HUES6 (cell line): ENCODE data around the gene PELI1.

Experiments used
- H3K27ac ChIP-seq: 2 replicates; pipeline ENCODE4 v1.7.0; 2013; ENCODE audit warnings: low read depth, mild to moderate bottlenecking, low read length, inconsistent platforms
- H3K27me3 ChIP-seq: 2 replicates; pipeline ENCODE4 v1.6.1; 2013; ENCODE audit warnings: low read length; ENCODE audit not compliant: control insufficient read depth, insufficient read depth
- H3K36me3 ChIP-seq: 2 replicates; pipeline ENCODE4 v1.6.1; 2013; ENCODE audit warnings: low read length; ENCODE audit not compliant: control insufficient read depth, insufficient read depth
- H3K4me1 ChIP-seq: 2 replicates; pipeline ENCODE4 v1.6.1; 2013; ENCODE audit warnings: low read length; ENCODE audit not compliant: control insufficient read depth, insufficient read depth
- H3K4me3 ChIP-seq: 2 replicates; pipeline ENCODE4 v1.5.1; 2013; ENCODE audit warnings: low read depth, low read length
- H3K9ac ChIP-seq: one replicate; pipeline ENCODE4 v1.6.1; 2013; ENCODE audit warnings: mild to moderate bottlenecking, low read length
- H3K9me3 ChIP-seq: 2 replicates; pipeline ENCODE4 v1.6.1; 2013; ENCODE audit warnings: low read depth, low read length; ENCODE audit not compliant: control insufficient read depth, insufficient read depth

PELI1 gene

DNA sequence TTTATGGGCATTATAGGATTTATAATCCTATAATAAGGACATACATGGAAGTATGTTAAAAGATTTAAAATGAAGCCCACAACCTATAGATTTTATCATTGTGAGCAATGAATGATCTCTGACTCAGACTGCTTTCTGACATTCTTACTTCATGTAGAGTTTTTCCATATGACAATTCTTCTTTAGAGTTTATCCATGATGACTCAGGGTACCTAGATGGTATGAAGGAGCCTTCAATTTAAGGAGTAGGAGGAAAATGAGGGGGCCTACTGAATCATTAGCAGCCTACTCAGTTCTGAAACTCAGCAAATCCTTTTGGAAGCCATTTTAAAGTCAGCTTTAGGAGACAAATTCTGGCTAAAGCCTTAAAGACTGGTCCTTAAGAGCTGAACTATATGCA lies 10.4 kb downstream of the PELI1 start:
- no peaks in the 10 kb centered on the region for H3K36me3 ChIP-seq
- H3K4me1 ChIP-seq, result peaks cover 81% of the 10 kb centered on the region
- no peak overlapping the region for H3K9ac ChIP-seq
- H3K9me3 ChIP-seq, result no peaks in the 10 kb centered on the region
- no peak overlapping the region for H3K4me3 ChIP-seq
- H3K27me3 ChIP-seq, result no peaks in the 10 kb centered on the region
- H3K27ac ChIP-seq, result no peak overlapping the region

DNA sequence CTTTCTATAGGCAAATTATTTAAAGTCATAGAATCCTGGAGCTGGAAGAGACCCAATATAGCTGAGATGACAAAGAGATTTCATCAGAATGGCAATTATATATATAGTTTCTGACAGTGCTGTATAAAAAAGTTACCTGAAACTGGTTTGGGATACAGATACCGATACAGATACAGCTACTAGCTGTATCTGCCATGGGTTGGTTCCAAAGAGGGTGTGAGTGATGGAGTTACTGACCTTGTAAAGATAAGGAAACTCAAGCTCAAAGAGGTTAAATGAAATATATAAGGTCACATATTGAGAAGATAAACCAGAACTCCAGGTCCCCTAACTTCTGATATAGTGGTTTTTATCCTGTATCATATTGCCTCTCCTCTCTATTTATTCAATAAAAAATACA lies 10.9 kb downstream of the PELI1 start:
- no peak overlapping the region for H3K27ac ChIP-seq
- H3K4me1 ChIP-seq, result peaks cover 83% of the 10 kb centered on the region
- H3K36me3 ChIP-seq, result no peaks in the 10 kb centered on the region

DNA sequence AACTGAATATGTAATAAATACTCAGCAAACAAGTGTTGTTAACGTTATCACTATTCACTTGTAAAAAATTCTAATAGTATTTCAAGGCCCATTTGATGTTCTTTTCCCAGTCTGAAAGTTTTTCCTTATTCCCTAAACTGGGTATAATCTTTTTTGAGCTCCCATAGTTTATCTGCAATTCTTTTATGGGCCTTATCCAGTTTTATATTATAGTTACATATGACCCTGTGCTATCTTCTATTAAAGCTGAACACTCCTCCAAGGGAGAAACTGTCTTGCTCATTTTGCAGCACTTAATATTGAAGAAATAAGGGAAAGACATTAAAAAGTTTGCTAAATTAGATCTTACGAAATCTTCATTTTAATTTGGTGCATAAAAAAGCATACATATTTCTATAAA lies 13.9 kb downstream of the PELI1 start:
- Histone ChIP-seq H3K9me3 (no peaks in the 10 kb centered on the region), H3K36me3 (no peaks in the 10 kb centered on the region), H3K27me3 (no peaks in the 10 kb centered on the region), H3K9ac (no peak overlapping the region), H3K27ac (no peak overlapping the region), H3K4me3 (no peak overlapping the region), H3K4me1 (peaks cover 56% of the 10 kb centered on the region)

More for the DNA sequence above, 10.9 kb downstream of the PELI1 start:
- Histone ChIP-seq H3K4me3 (no peak overlapping the region), H3K9me3 (no peaks in the 10 kb centered on the region), H3K27me3 (no peaks in the 10 kb centered on the region), H3K9ac (no peak overlapping the region)

DNA sequence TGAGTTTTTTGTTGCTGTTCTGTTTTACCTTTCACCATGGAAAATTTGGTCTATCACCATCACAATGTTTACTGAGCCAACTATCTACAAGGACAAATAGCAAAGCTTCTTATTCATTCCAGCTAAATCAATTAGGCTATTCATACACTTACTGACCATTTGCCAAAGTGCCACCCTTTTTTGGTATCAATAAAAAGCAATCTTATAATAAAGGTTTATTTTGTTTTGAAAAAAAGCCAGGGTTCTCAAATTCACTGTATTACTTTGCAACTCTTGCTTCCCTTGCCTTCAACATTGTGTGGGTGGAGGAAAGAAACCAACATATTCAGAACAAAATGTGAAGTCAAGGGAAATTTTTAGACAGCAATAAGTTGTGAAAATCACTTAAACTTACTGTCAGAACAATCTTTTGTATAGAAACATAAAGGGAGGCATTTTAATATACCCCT lies 15.3 kb downstream of the PELI1 start:
- H3K36me3 ChIP-seq, result no peaks in the 10 kb centered on the region
- no peak overlapping the region for H3K9ac ChIP-seq
- no peaks in the 10 kb centered on the region for H3K9me3 ChIP-seq
- H3K4me1 ChIP-seq, result peaks cover 46% of the 10 kb centered on the region
- H3K27ac ChIP-seq, result no peak overlapping the region
- H3K27me3 ChIP-seq, result no peaks in the 10 kb centered on the region
- no peak overlapping the region for H3K4me3 ChIP-seq

DNA sequence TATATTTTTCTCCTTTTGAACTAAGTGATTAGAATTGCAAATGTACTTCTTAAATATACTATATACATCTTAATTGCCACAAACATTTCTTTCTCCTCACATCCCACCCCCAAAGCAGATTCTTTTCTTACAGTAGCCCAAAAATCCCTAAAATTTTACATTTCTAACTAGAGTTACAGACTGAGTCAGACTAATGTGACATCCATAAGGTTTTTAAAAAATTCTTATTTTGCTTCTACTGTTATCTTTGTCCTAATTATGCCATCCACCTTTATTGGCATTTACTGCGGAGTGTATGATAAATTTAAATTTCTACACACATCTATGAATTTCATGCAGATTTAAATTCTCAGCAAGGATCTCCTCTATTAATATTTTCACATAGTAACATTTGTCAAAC lies 15.8 kb downstream of the PELI1 start:
- H3K36me3 ChIP-seq, result no peaks in the 10 kb centered on the region
- H3K4me1 ChIP-seq, result peaks cover 41% of the 10 kb centered on the region
- H3K27me3 ChIP-seq, result no peaks in the 10 kb centered on the region
- H3K27ac ChIP-seq, result no peak overlapping the region
- no peak overlapping the region for H3K4me3 ChIP-seq
- H3K9ac ChIP-seq, result no peak overlapping the region
- H3K9me3 ChIP-seq, result no peaks in the 10 kb centered on the region

DNA sequence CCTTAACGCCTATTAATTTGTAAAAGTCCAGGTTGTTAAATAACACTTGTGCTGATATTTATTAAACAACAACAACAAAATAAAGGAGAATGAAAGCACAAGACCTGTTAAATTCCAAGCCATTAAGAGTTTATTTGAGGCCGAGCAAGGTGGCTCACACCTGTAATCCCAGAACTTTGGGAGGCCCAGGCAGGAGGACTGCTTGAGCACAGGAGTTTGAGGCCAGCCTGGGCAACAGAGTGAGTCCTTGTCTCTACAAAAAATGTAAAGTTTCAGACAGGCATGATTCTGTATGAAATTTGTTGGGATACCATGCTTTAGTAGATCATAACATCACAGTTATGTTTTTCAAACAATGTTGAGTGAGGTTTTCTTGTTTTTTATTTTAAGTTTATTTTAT lies 17.1 kb downstream of the PELI1 start:
- Histone ChIP-seq H3K36me3 (no peaks in the 10 kb centered on the region), H3K27ac (no peak overlapping the region), H3K9ac (no peak overlapping the region), H3K4me1 (peaks cover 28% of the 10 kb centered on the region), H3K27me3 (no peaks in the 10 kb centered on the region), H3K4me3 (no peak overlapping the region), H3K9me3 (no peaks in the 10 kb centered on the region)

DNA sequence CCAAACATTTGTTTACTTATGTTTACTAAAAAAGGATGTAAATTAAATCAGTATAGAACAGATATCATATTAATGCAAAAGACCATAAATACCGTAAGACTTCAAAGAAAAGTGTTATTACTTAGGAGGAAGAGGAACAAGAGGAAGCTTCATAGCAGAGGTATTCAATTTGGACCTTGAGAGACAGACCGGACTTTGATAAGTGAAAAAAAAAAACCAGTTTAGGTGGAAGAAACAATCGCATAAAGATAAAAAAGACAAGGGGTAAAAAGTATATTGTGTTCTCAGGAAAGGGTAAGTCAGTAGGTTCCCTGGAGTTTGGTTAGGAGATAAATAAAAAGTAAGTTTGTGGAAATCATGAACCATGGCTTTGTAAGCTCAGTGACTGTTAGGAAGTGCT lies 17.6 kb downstream of the PELI1 start:
- Histone ChIP-seq H3K4me3 (no peak overlapping the region), H3K27me3 (no peaks in the 10 kb centered on the region), H3K4me1 (peaks cover 23% of the 10 kb centered on the region), H3K9ac (no peak overlapping the region), H3K27ac (no peak overlapping the region), H3K36me3 (no peaks in the 10 kb centered on the region), H3K9me3 (no peaks in the 10 kb centered on the region)

DNA sequence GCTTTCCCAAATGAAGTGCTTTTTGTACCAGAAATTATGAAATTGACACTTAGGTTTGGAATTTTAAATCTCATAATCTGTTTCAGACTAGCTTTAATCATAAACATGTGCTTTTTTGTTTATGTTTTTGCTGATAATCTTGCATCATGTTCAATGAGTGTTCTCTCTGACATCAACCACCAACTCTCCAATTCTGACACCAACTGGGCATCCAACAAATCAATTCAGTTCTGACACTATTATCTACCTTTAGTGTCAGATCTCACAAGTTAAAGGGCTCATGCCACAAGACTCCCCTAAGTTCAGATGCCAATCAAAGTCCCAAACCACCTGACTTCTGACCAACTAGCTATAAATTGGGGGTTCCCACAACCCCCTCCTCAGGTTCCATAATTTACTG lies 19.6 kb downstream of the PELI1 start:
- Histone ChIP-seq H3K9me3 (no peaks in the 10 kb centered on the region), H3K27ac (no peak overlapping the region), H3K36me3 (no peaks in the 10 kb centered on the region), H3K4me1 (peaks cover 18% of the 10 kb centered on the region), H3K27me3 (no peaks in the 10 kb centered on the region), H3K4me3 (no peak overlapping the region), H3K9ac (no peak overlapping the region)

DNA sequence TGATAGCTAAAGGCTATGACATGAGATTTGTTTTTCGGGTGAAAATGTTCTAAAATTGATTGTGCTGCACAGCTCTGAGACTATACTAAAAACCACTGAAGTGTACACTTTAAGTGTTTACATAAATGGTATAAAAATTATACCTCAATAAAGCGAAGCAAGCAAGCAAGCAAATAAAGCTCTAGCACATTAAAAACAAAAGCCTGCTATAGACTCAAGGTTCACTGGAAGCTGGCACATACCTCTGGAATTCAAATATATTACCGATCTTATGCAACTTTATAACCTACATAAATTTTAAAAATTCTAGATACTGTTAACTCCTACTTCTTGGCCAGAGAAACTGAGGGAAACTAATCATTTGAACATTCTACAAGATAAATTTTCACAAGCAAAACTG lies 20.1 kb downstream of the PELI1 start:
- H3K27me3 ChIP-seq, result no peaks in the 10 kb centered on the region
- H3K9ac ChIP-seq, result no peak overlapping the region
- H3K36me3 ChIP-seq, result no peaks in the 10 kb centered on the region
- H3K4me3 ChIP-seq, result no peak overlapping the region
- no peaks in the 10 kb centered on the region for H3K9me3 ChIP-seq
- no peak overlapping the region for H3K27ac ChIP-seq
- peaks cover 18% of the 10 kb centered on the region for H3K4me1 ChIP-seq

DNA sequence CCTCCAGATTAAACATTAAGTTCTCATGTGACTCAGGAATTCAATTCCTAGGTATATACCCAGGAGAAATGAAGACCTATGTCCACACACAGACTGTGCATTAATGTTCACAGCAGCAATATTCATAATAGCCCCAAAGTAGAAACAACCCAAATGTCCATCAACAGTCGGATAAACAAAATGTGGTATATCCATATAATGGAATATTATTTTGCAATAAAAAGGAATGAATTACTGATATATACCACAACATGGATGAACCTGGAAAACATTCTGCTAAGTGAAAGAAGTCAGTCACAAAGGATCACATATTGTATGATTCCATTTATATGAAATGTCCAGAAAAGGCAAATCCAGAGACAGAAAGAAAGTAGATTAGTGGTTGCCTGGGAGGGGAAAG lies 20.5 kb downstream of the PELI1 start:
- Histone ChIP-seq H3K4me1 (peaks cover 15% of the 10 kb centered on the region), H3K27ac (no peak overlapping the region; the same call in 1 of the 2 replicates), H3K9ac (no peak overlapping the region), H3K9me3 (no peaks in the 10 kb centered on the region), H3K36me3 (no peaks in the 10 kb centered on the region), H3K27me3 (no peaks in the 10 kb centered on the region), H3K4me3 (no peak overlapping the region)

DNA sequence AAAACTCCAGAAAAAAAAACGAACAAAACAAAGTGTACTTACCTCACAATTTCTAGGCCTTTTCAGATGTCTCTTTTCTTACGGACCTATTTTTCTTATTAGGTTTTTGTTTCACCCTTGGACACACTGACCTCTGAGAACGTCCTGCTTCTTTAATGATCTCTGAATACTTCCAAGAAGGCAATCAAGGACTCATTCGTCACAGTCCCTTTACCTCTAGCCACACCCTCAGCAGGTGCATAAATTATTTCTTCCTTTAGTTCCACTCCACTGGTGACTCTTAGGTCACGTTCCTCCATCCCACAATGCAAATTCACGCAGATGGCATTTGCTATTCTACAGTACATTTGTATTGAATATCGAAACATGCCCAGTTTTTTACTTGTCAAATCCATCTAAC lies 21.9 kb downstream of the PELI1 start:
- Histone ChIP-seq H3K9ac (no peak overlapping the region), H3K4me1 (peaks cover 13% of the 10 kb centered on the region), H3K4me3 (no peak overlapping the region), H3K27ac (no peak overlapping the region), H3K9me3 (no peaks in the 10 kb centered on the region), H3K36me3 (no peaks in the 10 kb centered on the region), H3K27me3 (no peaks in the 10 kb centered on the region)

DNA sequence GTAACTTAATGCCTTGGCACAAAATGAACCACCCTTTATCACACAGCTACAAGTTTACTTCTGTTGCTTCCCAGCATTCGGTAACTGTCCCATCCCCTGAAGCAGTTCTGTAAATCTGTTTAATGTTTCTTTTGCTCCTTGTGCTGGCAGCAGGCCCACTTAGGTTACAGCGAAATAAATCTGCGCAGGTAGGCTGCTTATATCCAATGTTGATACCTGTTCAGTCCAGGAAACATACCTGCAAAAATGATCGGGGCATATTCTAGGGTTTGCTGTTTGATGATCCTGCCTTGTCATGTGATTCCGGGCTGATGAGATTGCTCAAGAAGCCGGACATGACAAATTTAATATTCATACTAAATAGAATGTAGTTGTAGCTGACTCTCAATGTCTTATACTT lies 23.3 kb downstream of the PELI1 start:
- no peak overlapping the region for H3K27ac ChIP-seq
- no peaks in the 10 kb centered on the region for H3K36me3 ChIP-seq
- H3K27me3 ChIP-seq, result no peaks in the 10 kb centered on the region
- H3K9me3 ChIP-seq, result no peaks in the 10 kb centered on the region
- peaks cover 13% of the 10 kb centered on the region for H3K4me1 ChIP-seq
- H3K4me3 ChIP-seq, result no peak overlapping the region
- H3K9ac ChIP-seq, result no peak overlapping the region
